MM.1S (cell line): ENCODE measurements around the gene HECW1.

ENCODE experiments used
- DNase-seq: peaks from one replicate; pipeline ENCODE4 v3.0.0-alpha.2; 2015
- H2AFZ ChIP-seq: fragments of 300-600 bp; sonication (generic); 2 replicates; pipeline ENCODE4 v1.6.0; 2016; ENCODE audit warnings: antibody characterized with exemption, low read length
- H3F3A ChIP-seq: fragments of 300-600 bp; sonication (generic); 2 replicates; pipeline ENCODE4 v1.6.1; 2016; ENCODE audit warnings: mild to moderate bottlenecking, antibody characterized with exemption, low read length, moderate library complexity, mixed read lengths; ENCODE audit not compliant: insufficient read depth
- H3K27ac ChIP-seq: fragments of 300-600 bp; sonication (generic); 2 replicates; pipeline ENCODE4 v1.5.1; 2016; ENCODE audit warnings: mild to moderate bottlenecking, low read length
- H3K27me3 ChIP-seq: fragments of 300-600 bp; sonication (generic); replicated peaks from 2 replicates; pipeline ENCODE4 v1.6.0; 2016; ENCODE audit warnings: low read length; ENCODE audit not compliant: insufficient read depth
- H3K36me3 ChIP-seq: fragments of 300-600 bp; sonication (generic); replicated peaks from 2 replicates; pipeline ENCODE4 v1.6.1; 2016; ENCODE audit warnings: mild to moderate bottlenecking, low read length, mixed read lengths; ENCODE audit not compliant: insufficient read depth
- H3K4me1 ChIP-seq: fragments of 300-600 bp; sonication (generic); 2 replicates; pipeline ENCODE4 v1.6.1; 2016; ENCODE audit warnings: low read length, mixed read lengths
- H3K4me2 ChIP-seq: fragments of 300-600 bp; sonication (generic); 2 replicates; pipeline ENCODE4 v1.6.0; 2016; ENCODE audit warnings: low read depth, low read length
- H3K4me3 ChIP-seq: fragments of 300-600 bp; sonication (generic); 2 replicates; pipeline ENCODE4 v1.5.1; 2016; ENCODE audit warnings: low read length, mixed read lengths
- H3K79me2 ChIP-seq: fragments of 300-600 bp; sonication (generic); 2 replicates; pipeline ENCODE4 v1.6.1; 2016; ENCODE audit warnings: mixed run types, low read length, mixed read lengths
- H3K9ac ChIP-seq: fragments of 300-600 bp; sonication (generic); 2 replicates; pipeline ENCODE4 v1.6.1; 2016; ENCODE audit warnings: low read length, mixed read lengths
- H3K9me2 ChIP-seq: fragments of 300-600 bp; sonication (generic); replicated peaks from 2 replicates; pipeline ENCODE4 v1.6.1; 2016; ENCODE audit warnings: mild to moderate bottlenecking, low read length, mixed read lengths; ENCODE audit not compliant: insufficient read depth
- H3K9me3 ChIP-seq: fragments of 300-600 bp; sonication (generic); replicated peaks from 2 replicates; pipeline ENCODE4 v1.6.1; 2016; ENCODE audit warnings: mild to moderate bottlenecking, low read length, mixed read lengths; ENCODE audit not compliant: insufficient read depth
- H4K20me1 ChIP-seq: fragments of 300-600 bp; sonication (generic); 2 replicates; pipeline ENCODE4 v1.6.1; 2016; ENCODE audit warnings: mild to moderate bottlenecking, low read length, moderate library complexity, mixed read lengths; ENCODE audit not compliant: insufficient read depth
- CTCF ChIP-seq: fragments of 300-600 bp; sonication (generic); IDR thresholded peaks from 2 replicates; pipeline ENCODE4 v1.5.1; 2016; ENCODE audit warnings: antibody characterized with exemption, low read length, mixed read lengths
- EZH2 ChIP-seq: fragments of 300-600 bp; sonication (generic); optimal IDR thresholded peaks from 2 replicates; pipeline ENCODE3; 2017; ENCODE audit warnings: low read depth, mild to moderate bottlenecking, antibody characterized with exemption, low read length, mixed read lengths
- EZH2phosphoT487 ChIP-seq: fragments of 300-600 bp; sonication (generic); IDR thresholded peaks from 2 replicates; pipeline ENCODE4 v1.6.1; 2018; ENCODE audit warnings: antibody characterized with exemption, low read length

HECW1 gene

GRCh38 chr7:43104874-43105520, 7.5 kb upstream of the HECW1 start:
- H3F3A ChIP-seq: 0 out of 2 replicates have a peak, but pooled peaks cover 8% of the 10 kb centered on the region
- H3K27ac ChIP-seq: no peak overlapping the region
- H3K9me3 ChIP-seq: no peaks in the 10 kb centered on the region
- no peak for DNase-seq
- H4K20me1 ChIP-seq: no peaks in the 10 kb centered on the region
- no peaks in the 10 kb centered on the region for H3K36me3 ChIP-seq
- no peak overlapping the region for H3K4me3 ChIP-seq
- H3K4me1 ChIP-seq: peaks cover 21% of the 10 kb centered on the region
- no peak overlapping the region for H3K4me2 ChIP-seq
- TF ChIP-seq CTCF (no peak), EZH2phosphoT487 (no peak), EZH2 (no peak)
- no peaks in the 10 kb centered on the region for H3K27me3 ChIP-seq
- no peak overlapping the region for H2AFZ ChIP-seq
- no peak overlapping the region for H3K9ac ChIP-seq
- H3K9me2 ChIP-seq: no peaks in the 10 kb centered on the region
- no peaks in the 10 kb centered on the region for H3K79me2 ChIP-seq

DNA sequence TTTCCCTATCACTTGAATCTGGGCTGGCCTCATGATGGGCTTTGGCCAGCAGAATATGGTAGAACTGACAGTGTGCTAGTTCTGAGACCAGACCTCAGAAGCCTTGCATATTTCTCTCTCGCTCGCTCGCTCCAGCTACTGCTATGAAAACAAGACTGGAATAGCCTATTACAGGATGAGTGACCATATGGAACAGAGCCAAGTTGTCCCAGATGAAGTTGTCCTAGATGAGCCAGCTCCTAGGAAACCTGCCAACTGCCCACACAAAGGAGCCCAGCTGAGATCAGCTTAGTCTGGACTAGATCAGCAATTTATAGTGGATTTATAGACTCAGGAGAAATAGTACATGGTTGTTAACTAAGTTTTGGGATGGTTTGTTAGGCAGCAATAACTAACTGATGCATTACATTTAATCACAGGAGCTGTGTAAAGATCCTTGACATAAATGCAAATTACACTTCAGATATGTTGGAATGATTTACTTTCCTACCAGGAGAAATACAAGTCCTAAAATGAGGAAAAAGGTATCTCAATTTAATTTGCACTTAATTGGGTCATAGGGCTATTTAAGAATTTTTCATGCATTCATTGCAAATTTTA, 6.8 kb upstream of the HECW1 start:
- Histone ChIP-seq H3K4me2 (no peak overlapping the region), H3F3A (peaks cover 14% of the 10 kb centered on the region), H4K20me1 (no peaks in the 10 kb centered on the region), H3K9ac (no peak overlapping the region), H3K9me3 (no peaks in the 10 kb centered on the region), H3K27me3 (no peaks in the 10 kb centered on the region), H3K27ac (no peak overlapping the region), H3K9me2 (no peaks in the 10 kb centered on the region), H3K4me1 (peaks cover 27% of the 10 kb centered on the region), H2AFZ (no peak overlapping the region), H3K4me3 (no peak overlapping the region), H3K79me2 (no peaks in the 10 kb centered on the region), H3K36me3 (no peaks in the 10 kb centered on the region)
- DNase-seq: no peak
- no peak for TF ChIP-seq EZH2phosphoT487
- no peak for TF ChIP-seq EZH2
- TF ChIP-seq CTCF: no peak

- H4K20me1 ChIP-seq: no peaks in the 10 kb centered on the region
- peaks cover 40% of the 10 kb centered on the region for H3K4me1 ChIP-seq
- no peaks in the 10 kb centered on the region for H3K27me3 ChIP-seq
- peak; percentile 80 for DNase-seq
- no peak overlapping the region for H3K27ac ChIP-seq
- H3K79me2 ChIP-seq: peaks cover 15% of the 10 kb centered on the region
- no peaks in the 10 kb centered on the region for H3K9me3 ChIP-seq
- 0 out of 2 replicates have a peak overlapping the region, but pooled peaks have one; percentile 9 for H2AFZ ChIP-seq
- peaks cover 31% of the 10 kb centered on the region for H3F3A ChIP-seq
- no peak overlapping the region for H3K9ac ChIP-seq
- no peak overlapping the region for H3K4me3 ChIP-seq
- H3K4me2 ChIP-seq: no peak overlapping the region
- H3K9me2 ChIP-seq: no peaks in the 10 kb centered on the region
- TF ChIP-seq CTCF (peak; percentile 96), EZH2phosphoT487 (no peak)
- no peaks in the 10 kb centered on the region for H3K36me3 ChIP-seq
Observed at GRCh38 chr7:43108255-43109011, 4.0 kb upstream of the HECW1 start.
